Measurements from ENCODE around the gene CTNNBL1. TPM values are rescaled to one million over a fixed set of nuclear protein-coding genes. Genes with fewer than 3 reads are reported as not detected.

Gene CTNNBL1
- total and polyA plus RNA-seq, 2 experiments from 2014 or later, result 36.3 to 68.7 TPM

- TF ChIP-seq REST (IDR thresholded peaks at IDR 0.05; ENCODE audit: unreplicated experiment) (no peak), EZH2phosphoT487 (IDR thresholded peaks at IDR 0.05; ENCODE audit: unreplicated experiment) (no peak), CREB1 (CRISPR knock-in tag; IDR thresholded peaks at IDR 0.05; ENCODE audit: low read depth) (no peak)
Observed at GRCh38 chr20:37723668-37724067, 29.8 kb downstream of the CTNNBL1 start (continued).

GRCh38 chr20:37725165-37725564, 31.3 kb downstream of the CTNNBL1 start:
- Histone ChIP-seq H3K27ac (ENCODE audit: low read depth) (no peak overlapping the region), H3K27me3 (ENCODE audit: insufficient read depth) (no peaks in the 10 kb centered on the region), H2AFZ (no peak overlapping the region), H3K4me2 (no peak overlapping the region), H3F3A (replicated peaks; ENCODE audit: low read depth) (no peaks in the 10 kb centered on the region), H3K4me1 (ENCODE audit: insufficient read depth) (no peaks in the 10 kb centered on the region), H4K20me1 (replicated peaks; ENCODE audit: insufficient read depth) (peaks cover 24% of the 10 kb centered on the region), H3K4me3 (no peak overlapping the region), H3K9me2 (ENCODE audit: insufficient read depth) (no peaks in the 10 kb centered on the region), H3K36me3 (ENCODE audit: insufficient read depth) (no peaks in the 10 kb centered on the region), H3K79me2 (replicated peaks; ENCODE audit: insufficient read depth) (peaks cover 67% of the 10 kb centered on the region)
- Mint-ChIP-seq H3K36me3 (ENCODE audit: low read depth) (no peaks in the 10 kb centered on the region), H3K4me3 (no peak overlapping the region), H3K27ac (no peak overlapping the region), H3K9me3 (no peaks in the 10 kb centered on the region; the same call in 2 of the 3 replicates), H3K27me3 (ENCODE audit: insufficient read depth, low read depth, poor library complexity) (peaks cover 2% of the 10 kb centered on the region), H3K4me1 (peaks cover 32% of the 10 kb centered on the region)
- ATAC-seq, result no peak
- no peak for DNase-seq (ENCODE audit: low spot score)
- no peak for TF ChIP-seq ETS1 (IDR thresholded peaks at IDR 0.05)
- TF ChIP-seq EZH2phosphoT487 (IDR thresholded peaks at IDR 0.05; ENCODE audit: unreplicated experiment), result no peak
- no peak for TF ChIP-seq CREB1 (CRISPR knock-in tag; IDR thresholded peaks at IDR 0.05; ENCODE audit: low read depth)
- TF ChIP-seq ZNF114 (CRISPR knock-in tag; IDR thresholded peaks at IDR 0.05), result no peak
- TF ChIP-seq JUNB (IDR thresholded peaks at IDR 0.05; ENCODE audit: unreplicated experiment), result no peak
- no peak for TF ChIP-seq ZNF462 (CRISPR knock-in tag; IDR thresholded peaks at IDR 0.05)
- no peak for TF ChIP-seq EZH2 (IDR thresholded peaks at IDR 0.05; ENCODE audit: low read depth, unreplicated experiment)
- no peak for TF ChIP-seq NANOG (IDR thresholded peaks at IDR 0.05; ENCODE audit: borderline replicate concordance)
- TF ChIP-seq POLR2AphosphoS5 (IDR thresholded peaks at IDR 0.05; ENCODE audit: low read depth), result no peak
- TF ChIP-seq REST (IDR thresholded peaks at IDR 0.05; ENCODE audit: unreplicated experiment), result no peak
- TF ChIP-seq STAT1 (IDR thresholded peaks at IDR 0.05; ENCODE audit: unreplicated experiment), result no peak

Measured in GM23338 (cell line).